ENCODE data around the gene HIPK4. TPM values are rescaled to one million over a fixed set of nuclear protein-coding genes. Genes with fewer than 3 reads are reported as not detected.

The HIPK4 gene
- polyA plus RNA-seq, 4 donors, result 0.06 to 0.18 (median 0.14) TPM

DNA sequence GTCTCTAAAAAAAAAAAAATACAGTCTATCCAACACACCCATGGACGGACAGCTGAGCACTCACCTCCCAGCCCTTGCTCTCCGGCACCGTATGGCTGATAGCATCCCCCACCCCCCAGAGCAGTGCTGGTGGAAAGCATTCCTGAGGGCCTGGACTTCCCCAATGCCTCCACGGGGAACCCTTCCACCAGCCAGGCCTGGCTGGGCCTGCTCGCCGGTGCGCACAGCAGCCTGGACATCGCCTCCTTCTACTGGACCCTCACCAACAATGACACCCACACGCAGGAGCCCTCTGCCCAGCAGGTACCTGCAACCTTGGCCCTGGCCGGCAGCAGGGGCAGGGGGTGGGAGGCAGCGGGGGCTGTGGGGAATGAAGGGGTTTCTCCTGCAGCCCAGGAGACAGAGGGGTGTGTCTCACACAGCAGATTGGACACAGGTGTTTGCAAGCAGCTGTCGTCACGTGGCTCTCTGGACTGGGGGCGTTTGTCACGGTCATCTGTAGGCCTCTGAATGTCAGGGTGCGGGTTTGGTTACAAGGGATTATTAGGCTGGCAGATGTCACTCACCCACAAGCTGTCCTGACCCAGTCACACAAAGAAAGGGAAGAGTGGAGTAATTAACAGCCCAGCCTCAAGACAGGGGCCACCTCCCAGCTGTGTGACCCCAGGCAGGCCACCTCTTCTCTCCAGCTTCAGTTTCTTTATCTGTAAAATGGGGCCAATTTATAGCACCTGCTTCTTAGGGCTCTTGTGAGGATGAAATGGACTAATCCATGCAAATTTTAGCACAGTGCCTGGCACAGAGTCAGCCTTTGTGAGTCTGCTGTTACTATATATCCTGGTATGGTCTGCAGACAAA lies 22.2 kb downstream of the HIPK4 start:
- DNase-seq (ENCODE audit: low read depth in 4 of 4, low spot score in 2 of 4), result no peak

DNA sequence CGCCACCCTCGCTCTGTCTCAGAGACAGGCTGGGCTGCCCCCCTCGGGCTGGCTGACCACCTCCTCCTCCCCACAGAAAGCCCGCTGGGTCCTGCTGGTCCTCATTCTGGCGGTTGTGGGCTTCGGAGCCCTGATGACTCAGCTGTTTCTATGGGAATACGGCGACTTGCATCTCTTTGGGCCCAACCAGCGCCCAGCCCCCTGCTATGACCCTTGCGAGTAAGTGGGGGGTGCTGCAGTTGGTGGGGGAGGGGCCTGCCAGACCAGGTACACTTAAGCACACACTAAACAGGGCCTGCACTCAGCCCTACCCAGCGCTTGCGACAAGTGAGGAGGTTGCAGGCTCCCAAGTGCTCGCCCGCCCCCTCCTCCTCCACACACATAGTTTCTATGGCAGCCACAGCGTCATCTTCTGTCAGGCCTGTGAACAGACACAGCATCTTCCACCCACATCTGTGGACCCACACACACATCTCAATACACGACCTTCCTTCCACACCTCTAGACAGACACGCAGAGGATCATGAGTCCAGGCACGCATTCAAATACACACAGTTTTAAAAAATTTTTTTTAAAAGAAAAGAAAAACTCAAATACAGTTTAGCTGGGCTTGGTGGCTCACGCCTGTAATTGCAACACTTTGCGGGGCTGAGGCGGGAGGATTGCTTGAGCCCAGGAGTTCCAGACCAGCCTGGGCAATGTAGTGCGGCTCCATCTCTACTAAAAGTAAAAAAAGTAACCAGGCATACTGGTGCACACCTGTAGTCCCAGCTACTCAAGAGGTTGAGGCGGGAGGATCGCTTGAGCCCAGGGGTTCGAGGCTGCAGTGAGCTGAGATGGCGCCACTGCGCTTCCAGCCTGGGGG lies 23.1 kb downstream of the HIPK4 start:
- DNase-seq (ENCODE audit: low read depth in 4 of 4, low spot score in 2 of 4), result no peak

DNA sequence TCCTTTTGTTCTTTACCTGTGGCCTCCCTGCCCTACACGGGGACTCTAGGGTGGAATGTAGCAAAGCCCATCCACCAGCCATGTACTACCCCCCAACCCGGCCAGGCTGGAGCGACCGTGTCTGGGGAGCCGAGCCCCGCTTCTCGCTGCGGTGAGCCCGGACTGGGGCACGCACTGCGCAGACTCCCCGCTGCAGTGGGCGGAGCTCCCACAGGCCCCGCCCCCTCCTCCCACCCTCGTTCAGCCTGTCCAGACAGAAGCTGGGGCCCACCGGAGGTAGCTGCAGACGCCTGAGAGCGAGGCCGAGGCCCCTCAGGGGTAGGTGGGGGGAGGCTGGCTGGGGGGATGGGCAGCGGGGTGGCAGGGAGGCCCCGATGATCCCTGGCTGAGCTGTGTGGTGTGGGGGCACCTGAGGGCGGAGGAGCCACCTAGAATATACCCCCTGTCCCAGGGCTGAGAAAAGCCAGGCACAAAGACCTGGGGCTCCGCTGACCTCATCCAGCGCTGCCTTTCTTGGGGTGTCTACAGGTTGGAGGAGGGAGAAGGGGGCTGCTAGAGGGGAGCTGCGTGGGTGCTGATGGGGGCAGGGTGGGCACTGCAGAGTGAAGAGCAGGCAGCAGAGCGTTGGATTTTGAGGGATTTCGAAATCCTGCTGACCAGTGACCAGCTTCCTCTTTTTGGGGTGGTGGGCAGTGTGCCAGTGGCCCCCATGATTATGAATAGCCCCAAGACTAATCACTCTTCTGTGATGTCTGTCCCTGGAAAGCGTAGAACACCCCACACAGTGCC lies 24.2 kb downstream of the HIPK4 start:
- DNase-seq (ENCODE audit: low read depth in 4 of 4, low spot score in 2 of 4), result peak in 3 of 4 donors; percentile 68 to 80 (median 73)

DNA sequence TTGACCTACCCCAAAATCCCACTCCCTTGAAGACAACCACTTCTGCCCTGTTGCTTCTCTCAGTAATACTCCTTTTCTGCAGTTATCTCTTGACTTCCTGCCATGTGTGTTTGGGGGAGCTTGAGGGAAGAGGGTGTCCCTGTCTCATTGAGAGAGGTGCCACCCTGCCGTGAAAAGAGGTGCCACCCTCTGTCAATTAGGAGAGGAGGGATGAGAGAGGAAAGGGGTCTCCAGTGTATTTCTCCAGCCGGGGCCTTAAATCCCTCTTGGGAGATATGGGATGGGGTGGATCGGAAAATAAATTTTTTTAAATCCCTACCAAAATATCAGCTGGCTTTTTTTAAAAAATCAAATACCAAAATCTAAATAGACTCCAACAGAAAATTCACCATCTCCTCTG lies 25.0 kb downstream of the HIPK4 start:
- no peak for DNase-seq (ENCODE audit: low read depth in 4 of 4, low spot score in 2 of 4)

DNA sequence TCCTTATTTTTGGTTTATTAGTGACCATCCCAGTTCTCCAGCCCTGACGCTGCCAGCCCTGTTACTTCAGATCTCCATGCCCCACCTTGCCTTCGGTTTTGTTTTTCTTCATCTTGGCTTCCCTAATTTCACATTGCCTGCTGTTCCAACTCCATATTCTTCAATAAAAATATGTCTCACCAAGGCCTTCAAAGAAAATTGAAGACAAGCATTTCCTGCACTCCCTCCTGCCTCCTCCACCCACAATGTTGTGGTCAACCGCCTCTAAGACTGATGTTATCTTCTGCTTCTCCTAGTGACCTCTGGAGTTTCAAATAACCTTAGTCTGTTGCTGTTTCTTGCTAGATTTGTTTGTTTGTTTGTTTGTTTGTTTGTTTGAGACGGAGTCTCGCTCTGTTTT lies 26.9 kb downstream of the HIPK4 start:
- DNase-seq (ENCODE audit: low read depth in 4 of 4, low spot score in 2 of 4), result no peak

DNA sequence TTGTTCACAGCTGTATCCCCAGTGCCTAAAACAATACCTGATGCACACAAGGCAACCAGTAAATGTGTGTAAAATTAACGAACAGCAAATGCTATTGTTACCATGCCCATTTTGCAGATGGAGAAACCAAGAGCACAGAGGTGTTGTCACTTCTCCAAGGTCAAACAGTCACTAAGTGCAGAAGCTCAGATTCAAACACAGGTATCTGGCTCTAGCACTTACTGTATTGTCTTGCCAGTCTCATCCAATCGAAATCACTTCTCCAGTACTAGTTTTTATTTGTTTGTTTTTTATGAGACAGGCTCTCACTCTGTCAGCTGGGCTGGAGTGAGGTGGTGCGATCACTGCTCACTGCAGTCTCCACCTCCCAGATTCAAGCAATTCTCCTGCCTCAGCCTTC lies 27.8 kb downstream of the HIPK4 start:
- no peak for DNase-seq (ENCODE audit: low read depth in 4 of 4, low spot score in 2 of 4)

DNA sequence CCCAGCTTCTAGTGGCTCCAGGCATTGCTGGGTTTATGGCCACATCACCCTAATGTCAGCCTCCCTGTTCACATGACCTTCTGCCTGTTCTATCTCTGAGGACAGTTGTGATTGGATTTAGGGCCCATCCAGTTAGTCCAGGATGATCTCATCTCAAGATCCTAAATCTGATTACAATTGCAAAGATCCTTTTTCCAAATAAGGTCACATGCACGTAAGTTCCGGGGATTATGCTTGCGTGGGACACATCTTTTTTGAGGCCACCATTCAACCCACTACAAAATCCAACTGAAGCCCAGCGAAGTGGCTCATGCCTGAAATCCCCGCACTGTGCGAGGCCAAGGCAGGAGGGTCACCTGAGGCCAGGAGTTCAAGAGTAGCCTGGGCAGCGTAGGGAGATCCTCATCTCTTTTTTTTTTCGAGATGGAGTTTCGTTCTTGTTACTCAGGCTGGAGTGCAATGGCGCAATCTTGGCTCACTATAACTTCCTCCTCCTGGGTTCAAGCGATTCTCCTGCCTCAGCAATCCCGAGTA lies 29.2 kb downstream of the HIPK4 start:
- DNase-seq (ENCODE audit: low read depth in 4 of 4, low spot score in 2 of 4), result no peak

DNA sequence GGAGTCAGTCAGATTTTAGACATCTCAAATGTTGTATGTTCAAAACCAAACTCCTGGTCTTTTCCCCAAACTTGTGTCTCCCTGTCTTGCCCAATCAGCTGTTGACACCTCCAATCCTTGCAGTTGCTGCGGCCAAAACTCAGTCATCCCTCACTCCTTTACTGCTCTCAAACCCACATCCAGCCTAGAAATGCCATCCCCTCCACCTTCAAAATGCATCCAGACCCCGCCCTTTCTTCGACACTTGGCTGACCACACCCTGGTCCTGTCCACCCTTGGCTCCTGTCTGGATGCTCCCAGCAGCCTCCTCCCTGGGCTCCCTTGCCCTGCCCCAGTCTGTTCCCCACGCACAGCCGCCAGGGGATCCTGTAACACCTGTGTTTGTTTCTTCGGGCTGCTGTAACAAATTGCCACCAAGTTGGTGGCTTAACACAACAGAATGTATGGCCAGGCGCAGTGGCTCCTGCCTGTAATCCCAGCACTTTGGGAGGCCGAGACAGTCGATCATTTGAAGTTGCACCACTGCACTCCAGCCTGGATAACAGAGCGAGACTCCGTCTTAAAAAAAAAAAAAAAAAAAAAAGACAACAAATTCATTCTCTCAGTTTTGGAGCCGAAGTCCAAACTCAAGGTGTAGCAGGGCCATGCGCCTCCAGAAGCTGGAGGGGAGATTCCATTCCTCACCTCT lies 29.8 kb downstream of the HIPK4 start:
- no peak for DNase-seq (ENCODE audit: low read depth in 4 of 4, low spot score in 2 of 4)

DNA sequence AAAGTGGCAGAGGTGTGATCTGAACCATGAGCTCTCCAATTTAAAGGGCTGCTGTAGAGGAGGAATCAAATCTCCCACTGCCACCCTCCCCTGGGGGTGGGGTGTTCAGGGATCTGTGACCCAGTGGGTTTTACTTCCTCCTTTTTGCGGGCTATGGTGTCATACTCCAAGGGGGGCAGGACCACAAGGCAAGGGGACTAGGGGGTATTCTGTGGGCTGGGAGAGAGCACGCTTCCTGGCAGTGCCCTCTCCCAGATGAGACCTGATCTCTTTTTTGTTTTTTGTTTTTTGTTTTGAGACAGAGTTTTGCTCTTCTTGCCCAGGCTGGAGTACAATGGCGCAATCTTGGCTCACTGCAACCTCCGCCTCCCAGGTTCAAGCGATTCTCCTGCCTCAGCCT lies 31.2 kb downstream of the HIPK4 start:
- DNase-seq (ENCODE audit: low read depth in 4 of 4, low spot score in 2 of 4), result no peak

DNA sequence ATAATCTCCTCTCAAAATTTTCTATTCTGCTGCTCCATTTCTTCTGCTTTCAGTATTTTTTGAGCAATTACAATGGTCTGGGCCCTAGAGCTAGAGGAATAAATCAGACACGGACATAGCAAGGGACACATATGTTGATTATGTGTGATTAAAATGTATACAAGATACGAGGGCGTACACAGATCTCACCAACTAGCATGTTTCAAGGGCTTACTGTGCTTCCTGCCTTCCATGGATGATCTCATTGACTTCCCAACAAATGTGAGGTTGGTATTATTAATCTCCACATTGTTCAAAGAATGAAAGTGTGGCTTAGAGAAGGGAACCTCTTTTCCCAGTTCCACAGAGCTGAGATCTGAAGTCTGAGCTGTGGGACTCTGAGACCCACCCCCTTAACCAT lies 32.3 kb downstream of the HIPK4 start:
- DNase-seq (ENCODE audit: low read depth in 4 of 4, low spot score in 2 of 4), result no peak

DNA sequence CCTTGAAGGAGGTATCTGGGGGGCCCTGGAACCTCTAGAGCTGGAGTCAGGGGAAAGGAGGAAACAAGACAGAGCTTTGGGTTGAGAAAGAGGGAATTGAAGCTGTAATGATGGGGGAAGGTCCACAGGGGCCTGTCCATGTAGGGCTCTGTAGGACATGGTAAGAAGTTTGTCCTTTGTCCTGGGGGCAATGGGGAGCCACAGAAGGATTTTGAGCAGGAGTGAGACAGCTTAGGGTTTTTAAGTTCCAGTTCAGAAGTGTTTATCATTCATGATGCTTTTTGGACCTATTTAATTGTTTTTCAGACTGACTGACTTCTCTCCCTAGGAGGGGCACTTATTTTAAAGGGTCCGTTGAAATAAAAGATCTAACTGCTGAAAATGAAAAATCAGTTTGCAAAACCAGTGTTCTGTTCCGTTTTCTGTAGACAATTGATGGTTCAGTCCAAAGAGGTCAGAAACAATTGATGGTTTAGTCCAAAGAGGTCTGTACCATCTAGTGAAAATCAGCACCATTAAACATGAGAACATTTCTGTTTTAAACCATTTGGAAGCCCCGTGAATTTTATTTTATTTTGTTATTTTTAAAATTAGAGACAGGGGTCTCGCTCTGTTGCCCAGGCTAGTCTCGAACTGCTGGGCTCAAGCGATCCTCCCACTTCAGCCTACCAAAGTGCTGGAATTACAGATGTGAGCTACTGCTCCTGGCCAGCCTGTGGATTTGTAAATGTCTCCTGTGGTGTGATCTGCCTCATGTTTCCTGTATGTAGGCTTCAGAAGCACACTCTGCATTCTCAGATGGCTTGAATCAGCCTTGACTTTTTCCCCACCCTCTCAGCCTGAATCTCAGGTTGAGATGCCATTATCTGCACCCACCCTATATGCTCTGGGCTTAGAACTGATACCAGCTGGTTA lies 33.0 kb downstream of the HIPK4 start:
- no peak for DNase-seq (ENCODE audit: low read depth in 4 of 4, low spot score in 2 of 4)

DNA sequence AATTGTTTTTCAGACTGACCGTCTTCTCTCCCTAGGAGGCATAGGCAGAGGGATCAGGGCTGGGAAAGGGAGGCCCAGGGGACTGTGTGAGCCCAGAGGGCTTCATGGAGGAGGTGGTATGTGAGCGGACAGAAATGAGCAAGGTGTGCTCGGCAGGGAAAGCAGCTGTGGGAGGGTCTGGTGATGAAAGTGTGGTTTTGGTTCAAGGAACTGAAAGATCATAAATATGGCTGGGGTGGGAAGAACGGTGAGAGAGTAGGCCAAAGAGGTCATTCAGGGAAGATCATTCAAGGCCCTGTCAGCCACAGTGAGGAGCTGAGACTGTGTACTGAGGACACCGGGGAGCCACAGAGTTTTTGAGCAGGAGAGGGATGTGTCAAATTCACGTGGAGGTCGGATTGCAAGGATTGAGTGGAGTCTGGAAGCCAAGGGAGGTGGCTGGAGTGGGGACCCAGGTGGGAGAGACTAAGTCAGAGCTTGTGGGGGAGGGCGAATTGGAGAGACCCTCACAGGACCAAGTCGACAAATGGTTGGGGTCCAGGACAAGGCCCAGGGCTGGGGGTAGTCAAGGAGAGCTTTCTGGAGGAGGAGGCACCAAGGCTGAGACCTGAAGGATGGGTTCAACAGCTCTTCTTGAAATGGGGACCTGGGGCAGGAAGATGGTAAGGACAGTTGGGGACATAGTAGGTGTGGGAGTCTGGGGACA lies 33.9 kb downstream of the HIPK4 start:
- DNase-seq (ENCODE audit: low read depth in 4 of 4, low spot score in 2 of 4), result no peak

DNA sequence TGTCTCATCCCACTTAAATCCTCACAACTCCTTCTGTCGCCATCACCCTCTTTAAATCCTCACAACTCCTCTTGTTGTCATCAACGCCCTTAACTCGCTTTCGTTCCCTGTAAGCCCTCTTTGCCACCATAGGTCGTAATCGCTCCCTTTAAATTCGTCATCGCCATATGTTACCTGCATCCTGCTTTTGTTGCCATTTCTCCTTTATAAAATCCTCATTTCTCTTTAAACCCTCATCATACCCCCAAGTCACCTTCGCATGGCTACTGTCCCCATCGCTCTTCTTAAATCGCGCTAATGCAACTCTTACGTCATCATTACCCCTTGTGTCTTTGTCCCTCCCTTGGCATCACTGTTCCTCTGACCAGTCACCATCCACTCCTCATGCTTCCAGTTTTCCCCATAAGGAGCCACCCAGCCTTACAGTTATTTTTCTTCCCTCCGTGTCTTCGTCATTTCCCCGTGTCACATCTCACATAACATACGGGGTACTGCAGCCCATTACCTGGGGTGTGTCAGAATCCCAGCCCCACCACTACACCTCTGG lies 40.9 kb downstream of the HIPK4 start:
- no peak for DNase-seq (ENCODE audit: low read depth in 4 of 4, low spot score in 2 of 4)

DNA sequence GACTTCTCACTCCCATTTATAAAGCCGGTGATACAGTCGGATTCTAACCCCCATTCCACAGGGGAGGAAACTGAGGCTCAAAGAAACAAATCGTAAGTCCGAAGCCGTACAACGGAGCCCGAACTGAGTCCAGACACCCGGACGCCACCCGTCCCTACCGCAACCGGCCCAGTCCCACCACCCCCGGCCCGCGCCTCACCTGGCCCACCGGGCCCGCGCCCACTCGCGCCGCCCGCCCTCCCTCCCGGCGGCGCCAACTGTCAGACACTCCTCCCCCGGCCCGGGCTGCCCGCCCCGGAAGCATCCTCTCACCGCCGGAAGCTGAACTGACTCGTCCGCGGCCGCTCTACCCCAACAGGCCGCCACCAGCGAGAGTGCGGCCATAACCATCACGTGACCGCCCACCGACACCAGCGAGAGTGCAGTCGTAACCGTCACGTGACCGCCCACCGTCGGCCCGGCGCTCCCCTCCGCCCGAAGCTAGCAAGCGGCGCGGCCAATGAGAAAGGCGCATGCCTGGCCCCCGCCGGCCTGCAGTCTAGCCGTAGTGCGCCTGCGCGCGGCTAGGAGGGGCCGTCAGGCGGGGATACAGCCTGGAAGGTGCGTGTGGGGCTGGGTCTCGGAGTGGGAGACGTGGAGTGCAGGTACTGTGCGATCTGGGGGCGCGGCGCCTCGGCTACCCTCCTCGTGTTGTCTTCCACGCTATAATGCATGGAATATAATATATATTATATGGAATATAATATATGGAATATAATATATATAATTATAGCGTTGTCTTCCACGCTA lies 41.7 kb downstream of the HIPK4 start, which contains the start of the genes C19orf47 and PLD3:
Gene C19orf47 (minus strand): TSS at position 273 of the 789 bp plus-strand sequence. CDS start 6,540 bp downstream, outside the sequence.
Gene PLD3 (plus strand): TSS at position 571 of the 789 bp plus-strand sequence. CDS start 17,789 bp downstream, outside the sequence.
- DNase-seq (ENCODE audit: low read depth in 4 of 4, low spot score in 2 of 4), result peak; percentile 78 to 97 (median 96)

DNA sequence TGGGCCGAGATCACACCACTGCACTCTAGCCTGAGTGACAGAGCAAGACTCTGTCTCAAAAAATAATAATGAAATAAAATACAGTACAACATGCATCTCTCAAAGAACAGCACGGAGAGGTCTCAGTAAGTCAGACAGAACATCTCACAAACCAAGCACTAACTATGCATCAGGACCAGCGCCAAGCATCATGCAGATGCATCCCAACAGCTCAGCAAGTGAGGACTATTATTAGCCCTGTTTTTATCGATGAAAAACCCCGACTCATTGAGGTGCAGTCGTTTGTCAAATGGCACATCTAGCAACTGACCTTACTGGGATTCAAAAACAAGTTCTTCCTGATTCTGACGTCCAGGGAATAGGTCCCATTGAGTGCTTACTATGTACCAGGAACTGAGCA lies 45.6 kb downstream of the HIPK4 start:
- DNase-seq (ENCODE audit: low read depth in 4 of 4, low spot score in 2 of 4), result no peak

DNA sequence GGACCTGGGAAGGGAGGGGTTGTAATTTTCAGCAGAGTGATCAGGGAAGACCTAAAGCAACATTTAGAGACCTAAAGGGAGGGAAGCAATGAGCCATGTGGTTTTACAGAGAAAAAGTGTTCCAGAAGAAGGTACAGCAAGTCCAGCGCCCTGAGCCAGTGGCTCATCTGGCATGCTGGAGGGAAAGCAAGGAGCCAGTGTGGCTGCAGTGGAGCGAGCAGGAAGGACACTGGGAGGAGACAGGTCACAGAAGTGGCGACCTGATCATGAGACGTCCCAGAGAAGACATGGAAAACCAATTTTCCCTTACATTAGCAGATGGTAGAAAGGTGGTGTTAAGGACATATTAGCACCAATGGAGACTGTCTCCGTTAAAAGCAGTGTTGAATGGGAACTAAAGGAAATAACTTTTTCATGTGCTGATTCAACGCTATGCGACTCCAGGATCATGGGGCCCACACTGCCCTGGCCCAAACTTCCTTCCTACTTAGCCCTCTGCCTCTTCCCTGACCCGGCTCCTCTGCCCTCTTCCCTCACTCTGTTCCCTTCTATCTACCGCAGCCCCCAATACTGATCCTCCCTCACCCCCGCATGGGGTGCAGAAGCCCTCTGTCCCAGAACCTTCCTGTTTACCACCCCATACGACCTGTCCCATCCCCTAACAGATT lies 47.2 kb downstream of the HIPK4 start:
- no peak for DNase-seq (ENCODE audit: low read depth in 4 of 4, low spot score in 2 of 4)
